HG02885 (cell line): ENCODE results near the gene IPCEF1.

ENCODE experiments used
- ATAC-seq: cut with Tn5 transposase; IDR thresholded peaks from one replicate; pipeline ENCODE4 v1.9.1; 2021; ENCODE audit warnings: mild to moderate bottlenecking; ENCODE audit not compliant: unreplicated experiment, poor library complexity

The IPCEF1 gene

GRCh38 chr6:154123155-154123956, 233.2 kb downstream of the IPCEF1 start:
- ATAC-seq = no peak

GRCh38 chr6:154122195-154122925, 234.2 kb downstream of the IPCEF1 start:
- ATAC-seq = no peak

DNA sequence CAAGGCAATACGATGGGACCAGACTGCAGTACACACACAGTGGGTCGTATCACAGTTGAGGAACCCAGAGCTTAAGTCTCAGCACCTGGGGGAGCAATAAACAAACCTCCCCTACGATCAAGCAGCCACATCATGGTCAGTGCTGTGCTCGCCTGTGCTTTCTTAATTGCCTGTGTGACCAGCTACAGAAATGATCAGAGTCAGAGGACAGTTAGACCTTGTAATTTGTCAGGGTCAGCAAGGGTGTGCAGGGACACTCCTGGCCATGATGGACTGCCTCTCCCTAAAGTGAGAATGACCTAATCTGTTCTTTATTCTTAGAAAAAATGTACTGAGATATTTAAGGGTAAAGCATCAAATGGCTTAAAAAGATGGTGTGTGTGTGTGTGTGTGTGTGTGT, 239.1 kb downstream of the IPCEF1 start:
- no peak for ATAC-seq

- ATAC-seq = no peak
Measured at GRCh38 chr6:154113392-154113791, 243.2 kb downstream of the IPCEF1 start.

DNA sequence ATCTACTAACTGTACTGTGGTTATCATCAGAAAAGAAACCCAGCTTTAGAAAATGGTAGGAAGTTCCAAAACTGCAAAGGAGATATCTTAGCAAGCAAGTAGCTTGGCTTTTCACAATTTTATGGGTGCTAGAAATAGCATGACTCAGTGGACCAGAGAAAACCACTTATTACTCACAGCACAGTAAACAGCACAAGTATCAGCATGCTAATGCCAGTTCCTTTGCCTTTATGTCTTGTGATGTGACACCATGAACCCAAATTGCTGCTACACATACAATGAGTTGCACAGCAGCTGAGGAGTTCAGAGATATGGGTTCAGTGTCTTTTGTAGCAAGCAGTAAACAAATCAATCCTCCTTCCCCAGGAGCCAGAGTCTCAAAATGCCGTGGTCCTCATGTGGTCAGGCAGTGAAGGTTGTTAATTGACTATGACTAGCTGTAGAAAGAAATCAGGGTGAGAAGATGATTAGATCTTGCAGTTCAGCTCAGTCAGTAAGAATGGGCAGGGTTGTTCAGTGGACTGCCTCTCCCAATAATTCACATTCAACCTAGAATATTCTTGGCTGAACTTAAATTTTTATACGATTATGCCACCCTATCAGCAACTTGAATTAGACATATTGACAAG, 244.3 kb downstream of the IPCEF1 start:
- no peak for ATAC-seq

DNA sequence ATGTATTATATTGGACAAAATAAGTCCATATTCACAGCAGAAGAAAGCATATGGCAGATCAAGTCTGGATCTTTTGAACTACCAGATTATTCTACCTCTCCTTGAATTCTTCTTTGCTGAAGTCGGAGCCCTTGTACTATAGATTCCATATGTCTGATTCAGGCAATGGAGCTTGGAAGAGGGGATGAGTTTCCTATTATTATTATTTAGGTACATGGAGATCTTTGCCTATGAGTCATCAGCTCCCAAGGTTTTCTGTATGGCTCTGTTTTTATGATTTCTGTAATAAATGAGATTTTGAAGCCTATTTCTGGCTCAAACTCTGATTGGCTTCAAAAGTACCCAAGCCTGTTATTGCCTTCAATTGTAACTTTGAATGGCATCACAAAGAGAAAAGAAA, 245.6 kb downstream of the IPCEF1 start:
- no peak for ATAC-seq

DNA sequence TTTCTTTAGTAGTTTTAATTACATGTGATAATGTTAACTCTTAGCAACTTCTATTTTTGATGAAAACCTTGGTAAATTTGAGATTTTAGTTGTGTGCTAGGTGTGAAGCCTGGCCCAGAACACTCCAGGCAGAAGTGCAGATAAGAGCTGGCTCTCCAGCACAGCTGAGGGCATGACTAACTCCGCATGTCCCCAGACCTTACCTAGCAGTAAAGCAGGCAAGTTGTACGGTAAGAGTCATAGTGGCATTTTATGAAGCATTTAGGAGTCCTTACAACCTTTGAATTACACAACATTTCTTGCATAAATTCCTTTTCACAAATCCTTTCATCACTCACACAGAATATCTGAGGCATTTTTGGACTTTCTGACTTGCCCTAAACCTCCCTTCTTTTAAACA, 250.4 kb downstream of the IPCEF1 start:
- no peak for ATAC-seq
